ENCODE measurements around the gene HEPACAM.

DNA sequence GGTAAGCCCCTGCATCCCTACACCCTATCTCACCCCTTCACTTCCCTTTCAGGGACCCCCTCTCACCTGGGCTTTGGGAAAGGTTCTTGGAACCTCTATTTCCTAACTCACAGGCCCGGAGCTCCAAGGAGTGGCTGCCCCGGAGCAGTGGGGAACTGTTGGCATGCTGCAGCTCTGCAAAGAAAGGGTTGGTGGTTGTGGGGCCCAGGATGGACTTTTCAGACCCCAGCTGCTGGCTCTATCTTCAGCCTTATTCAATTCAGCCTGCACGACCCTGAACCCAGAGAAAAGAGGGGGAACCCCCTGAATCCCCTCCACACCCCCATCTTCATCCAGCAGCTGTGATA is 48.2 kb downstream of the HEPACAM start:
- TF ChIP-seq BHLHE40 (IDR thresholded peaks at IDR 0.05; ENCODE audit: borderline replicate concordance) = no peak
- no peak for TF ChIP-seq LEF1 (IDR thresholded peaks at IDR 0.05; ENCODE audit: borderline replicate concordance)
- no peak for TF ChIP-seq FOXA1 (IDR thresholded peaks at IDR 0.05)
- no peak for TF ChIP-seq SUZ12 (IDR thresholded peaks at IDR 0.05)
- no peak for TF ChIP-seq L3MBTL2 (conservative IDR thresholded peaks at IDR 0.05)
- no peak for TF ChIP-seq FOXM1 (IDR thresholded peaks at IDR 0.05; ENCODE audit: borderline replicate concordance)
- no peak for TF ChIP-seq SP1 (IDR thresholded peaks at IDR 0.05)
- no peak for TF ChIP-seq CTBP1 (IDR thresholded peaks at IDR 0.05; ENCODE audit: borderline replicate concordance)

All from HEK293T (cell line).